K562 (cell line): Measurements from ENCODE around the gene LRRC9. TPM values are rescaled to one million over a fixed set of nuclear protein-coding genes. Genes with fewer than 3 reads are reported as not detected.

ENCODE experiments used
- ATAC-seq: fragments of 200-7000 bp; cut with Tn5 transposase; 3 replicates; pipeline ENCODE4 v1.9.1; 2020; ENCODE audit warnings: moderate library complexity
- BruUV-seq: library from RNA; stranded (reverse); fragments of 400-500 nt; replicated peaks from 2 replicates; lab custom pipeline; 2021; lab: Mats Ljungman, UMichigan
- CTCF ChIA-PET: fragments of 300-600 bp; formaldehyde crosslinking; extraction: SDS; loops from one replicate; lab custom pipeline; 2021; ENCODE audit warnings: low intra/inter-chr PET ratio; lab: Yijun Ruan, JAX
- POLR2A ChIA-PET: fragments of 300-600, 350-650 bp; sonication (Branson Sonifier 250); formaldehyde crosslinking; extraction: SDS; loops from one replicate; lab custom pipeline; 2021; ENCODE audit warnings: antibody characterized with exemption, inconsistent platforms; lab: Yijun Ruan, JAX
- DNase-seq, 4 experiments: peaks; one replicate each; pipeline versions ENCODE4 v3.0.0 to v3.0.0-alpha.2; 2011 to 2018; ENCODE audit warnings: low spot score in 3 of 4, mixed read lengths in 3 of 4; ENCODE audit errors: extremely low read depth in 1 of 4
- FAIRE-seq: peaks from 2 replicates; lab custom pipeline; 2011; peaks lifted over from hg19 to GRCh38; lab: Jason Lieb, UNC
- H2AFZ ChIP-seq: 2 replicates; pipeline ENCODE4 v1.6.0; 2011; ENCODE audit warnings: low read depth, low read length, control low read depth, inconsistent platforms
- H3K27ac ChIP-seq: fragments of 200-600 bp; 3 replicates; pipeline ENCODE4 v1.8.0; 2011; ENCODE audit warnings: low read depth, mild to moderate bottlenecking, control low read depth, inconsistent platforms, low read length, moderate library complexity, mixed read lengths; ENCODE audit errors: extremely low read depth
- H3K27me3 ChIP-seq, 2 experiments: fragments of 300-600 bp in 1 of 2; 2 replicates in 1 of 2; 3 replicates in 1 of 2; pipeline versions ENCODE4 v1.6.0 to v1.8.0; 2011; ENCODE audit warnings: inconsistent platforms in 2 of 2, low read length in 2 of 2, mild to moderate bottlenecking in 1 of 2, mixed read lengths in 1 of 2, moderate library complexity in 1 of 2; ENCODE audit not compliant: control insufficient read depth in 2 of 2, insufficient read depth in 2 of 2
- H3K36me3 ChIP-seq: fragments of 300-600 bp; 3 replicates; pipeline ENCODE4 v1.8.0; 2011; ENCODE audit warnings: mild to moderate bottlenecking, low read length, inconsistent platforms; ENCODE audit not compliant: control insufficient read depth, insufficient read depth
- H3K4me1 ChIP-seq, 2 experiments: fragments of 200-600 bp in 1 of 2; replicated peaks in 1 of 2; 2 replicates in 1 of 2; 3 replicates in 1 of 2; pipeline versions ENCODE4 v1.5.1 to v1.8.0; 2011; ENCODE audit warnings: inconsistent platforms in 2 of 2, low read length in 2 of 2, mild to moderate bottlenecking in 1 of 2, mixed read lengths in 1 of 2, moderate library complexity in 1 of 2; ENCODE audit not compliant: control insufficient read depth in 2 of 2, insufficient read depth in 2 of 2
- H3K4me2 ChIP-seq: 2 replicates; pipeline ENCODE4 v1.6.1; 2011; ENCODE audit warnings: low read length, control low read depth, inconsistent platforms, mixed read lengths; ENCODE audit not compliant: insufficient read depth
- H3K4me3 ChIP-seq: fragments of 200-600 bp; sonication (generic), shearing (Covaris generic); 2 replicates; pipeline ENCODE4 v1.5.1; 2016; ENCODE audit warnings: control low read depth, inconsistent platforms
- H3K79me2 ChIP-seq: fragments of 200-600 bp; 3 replicates; pipeline ENCODE4 v1.8.0; 2011; ENCODE audit warnings: low read length, inconsistent platforms; ENCODE audit not compliant: control insufficient read depth, insufficient read depth
- H3K9ac ChIP-seq, 2 experiments: 2 replicates each; pipeline versions ENCODE4 v1.6.0 to v1.6.1; 2011; ENCODE audit warnings: low read depth in 2 of 2, low read length in 2 of 2, control low read depth in 1 of 2, inconsistent platforms in 1 of 2, mild to moderate bottlenecking in 1 of 2, mixed read lengths in 1 of 2; ENCODE audit not compliant: insufficient read depth in 1 of 2
- H3K9me1 ChIP-seq: one replicate; pipeline ENCODE4 v1.6.0; 2011; ENCODE audit warnings: inconsistent platforms, mild to moderate bottlenecking, low read length, moderate library complexity; ENCODE audit not compliant: control insufficient read depth, insufficient read depth
- H3K9me3 ChIP-seq: replicated peaks from 2 replicates; pipeline ENCODE4 v1.5.1; 2011; ENCODE audit warnings: low read depth, low read length, inconsistent platforms; ENCODE audit not compliant: control insufficient read depth, insufficient read depth
- H4K20me1 ChIP-seq: replicated peaks from 2 replicates; pipeline ENCODE4 v1.6.1; 2011; ENCODE audit warnings: low read length, inconsistent platforms, mixed read lengths; ENCODE audit not compliant: control insufficient read depth, insufficient read depth
- BRD4 ChIP-seq: fragments of 200-600 bp; sonication (generic); IDR thresholded peaks from 2 replicates; pipeline ENCODE4 v1.6.1; 2017; ENCODE audit warnings: inconsistent platforms
- CLOCK ChIP-seq: fragments of 250-450 bp; sonication (Bioruptor Pico); IDR thresholded peaks from 2 replicates; pipeline ENCODE4 v1.4.0; 2020; ENCODE audit warnings: mild to moderate bottlenecking, moderate library complexity, borderline replicate concordance
- ESRRA ChIP-seq: fragments of 450-650 bp; IDR thresholded peaks from 2 replicates; pipeline ENCODE4 v1.6.1; 2014; ENCODE audit warnings: low read depth, mild to moderate bottlenecking, moderate library complexity, borderline replicate concordance
- NCOA2 ChIP-seq, 2 experiments: fragments of 450-650 bp; IDR thresholded peaks; 2 replicates each; pipeline ENCODE4 v1.6.1; 2018; ENCODE audit warnings: mild to moderate bottlenecking in 2 of 2, moderate library complexity in 1 of 2; ENCODE audit not compliant: partially characterized antibody in 2 of 2
- RREB1 ChIP-seq: fragments of 250-450 bp; sonication (Bioruptor Pico); IDR thresholded peaks from 2 replicates; pipeline ENCODE4 v1.4.0; 2020
- SP1 ChIP-seq: sonication (generic); formaldehyde crosslinking; IDR thresholded peaks from 2 replicates; pipeline ENCODE4 v1.8.1; 2022; ENCODE audit warnings: mild to moderate bottlenecking, missing genetic modification reagents
- SRSF9 ChIP-seq: fragments of 200-400 bp; formaldehyde crosslinking; IDR thresholded peaks from 2 replicates; pipeline ENCODE4 v1.6.1; 2017; ENCODE audit warnings: low read depth, low read length, borderline replicate concordance
- TAF15 ChIP-seq: fragments of 200-400 bp; formaldehyde crosslinking; IDR thresholded peaks from 2 replicates; pipeline ENCODE4 v1.6.1; 2017; ENCODE audit warnings: mild to moderate bottlenecking, low read depth, low read length, moderate library complexity
- ZFP30 ChIP-seq: fragments of 250-450 bp; sonication (Bioruptor Pico); IDR thresholded peaks from 2 replicates; pipeline ENCODE4 v1.8.0; 2022; ENCODE audit warnings: moderate library complexity, mild to moderate bottlenecking, inconsistent platforms, borderline replicate concordance
- ZFP36 ChIP-seq: fragments of 150-350 bp; IDR thresholded peaks from 2 replicates; pipeline ENCODE4 v1.6.1; 2018; ENCODE audit warnings: low read length, low read depth; ENCODE audit not compliant: partially characterized antibody
- ZNF146 ChIP-seq: IDR thresholded peaks from one replicate; pipeline ENCODE4 v1.6.1; 2018; ENCODE audit warnings: missing compliant biosample characterization; ENCODE audit not compliant: unreplicated experiment
- ZNF717 ChIP-seq: fragments of 250-450 bp; sonication (Bioruptor Pico); IDR thresholded peaks from 2 replicates; pipeline ENCODE4 v1.5.0; 2021
- WGBS: fragments of 100-300 bp; shearing (Covaris generic); methylation state at CpG from one replicate; pipeline ENCODE4 v1.1.6; 2016; ENCODE audit warnings: low coverage, mixed read lengths; ENCODE audit not compliant: insufficient coverage; ENCODE audit errors: missing lambda C conversion rate; 5-methylcytosine and 5-hydroxymethylcytosine counted together
- in situ Hi-C: fragments of 300-500 bp; cut with MboI; formaldehyde crosslinking; loops from 4 replicates; pipeline ENCODE4 v1.15.0; 2018; ENCODE audit warnings: inconsistent platforms, mixed read lengths
- intact Hi-C: fragments of 100-400 bp; cut with micrococcal nuclease; formaldehyde crosslinking; loops from 2 replicates; pipeline ENCODE4 v1.14.2; 2022
- polyA plus RNA-seq, 8 experiments: library from polyadenylated mRNA; depleted of rRNA in 4 of 8; stranded (reverse) in 5 of 8; unstranded in 3 of 8; fragments of >200 nt; fragmentation: Nextera tagmentation in 2 of 8; fragmentation: Illumina TruSeq in 1 of 8; extraction: Ambion mirVana in 2 of 8; extraction: Trizol in 1 of 8; gene quantifications; 2 replicates each; pipeline versions ENCODE4 v1.2.1 to v1.2.3, GENCODE V29; 2011 to 2014; ENCODE audit warnings: inconsistent platforms in 1 of 8, missing spikeins in 1 of 8
- total RNA-seq, 7 experiments: library from RNA; depleted of rRNA in 6 of 7; stranded (reverse); fragments of >200 nt in 6 of 7; fragmentation: Illumina TruSeq in 2 of 7; extraction: Trizol in 2 of 7; gene quantifications; 2 replicates each; pipeline versions ENCODE4 v1.2.1 to v1.2.3, GENCODE V29; 2011 to 2021; ENCODE audit warnings: low replicate concordance in 1 of 7
- TF ChIP-seq, protein P1 (sequence below): IDR thresholded peaks from 2 replicates; pipeline ENCODE4 v1.6.1; 2016; ENCODE audit warnings: missing genetic modification characterization, missing compliant biosample characterization

Gene LRRC9
- total and polyA plus RNA-seq, 9 of the 15 experiments (the other 6 are each of a cell fraction or from before 2014, with no cell fraction given) = not detected

DNA sequence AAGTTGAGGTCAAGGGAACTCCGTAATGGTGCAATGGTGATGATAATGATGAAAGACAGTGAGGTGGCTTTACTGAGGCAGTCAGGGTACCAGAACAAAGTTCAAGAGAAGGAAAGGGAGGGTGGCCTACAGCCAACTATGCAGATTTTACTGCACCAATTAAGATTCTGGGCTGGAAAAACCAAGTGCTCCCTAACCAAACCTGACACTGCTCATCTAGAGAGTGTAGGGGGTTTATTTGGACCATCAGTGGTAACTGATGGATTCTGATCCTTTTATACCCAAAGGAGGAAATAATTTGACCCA lies 387 bp downstream of the LRRC9 start:
- intact Hi-C loops (no loop called here), in situ Hi-C loops (no loop called here)
- Histone ChIP-seq H3K36me3 (no peaks in the 10 kb centered on the region), H3K9ac (no peak overlapping the region), H3K9me1 (no peaks in the 10 kb centered on the region), H4K20me1 (no peaks in the 10 kb centered on the region), H3K9me3 (no peaks in the 10 kb centered on the region), H3K27ac (no peak overlapping the region), H3K4me1 (peaks cover 0 to 6% of the 10 kb centered on the region in 2 experiments; a peak in 3 of 5 replicates), H3K4me3 (no peak overlapping the region), H3K4me2 (no peak overlapping the region), H2AFZ (no peak overlapping the region), H3K79me2 (no peaks in the 10 kb centered on the region), H3K27me3 (peaks cover 0 to 4% of the 10 kb centered on the region in 2 experiments; a peak in 3 of 5 replicates)
- FAIRE-seq = no peak
- ChIA-PET POLR2A (interaction anchor here (0.6 kb wide), 1 partner anchor 232 kb away, joined by 3 read pairs; no protein-coding TSS in a partner anchor), CTCF (no interaction called here)
- no TSS peak for BruUV-seq
- TF ChIP-seq ZFP30 (CRISPR knock-in tag) (no peak), NCOA2 (IDR thresholded peaks at IDR 0.05; ENCODE audit: partially characterized antibody in 2 of 2) (no peak), ZNF717 (CRISPR knock-in tag) (no peak), ZFP36 (no peak), SRSF9 (no peak), ESRRA (no peak), BRD4 (no peak), SP1 (CRISPR knock-in tag) (no peak), RREB1 (CRISPR knock-in tag) (no peak), ZNF146 (CRISPR knock-in tag) (no peak), TAF15 (no peak), CLOCK (CRISPR knock-in tag) (no peak)
- TF ChIP-seq, protein P1, sequence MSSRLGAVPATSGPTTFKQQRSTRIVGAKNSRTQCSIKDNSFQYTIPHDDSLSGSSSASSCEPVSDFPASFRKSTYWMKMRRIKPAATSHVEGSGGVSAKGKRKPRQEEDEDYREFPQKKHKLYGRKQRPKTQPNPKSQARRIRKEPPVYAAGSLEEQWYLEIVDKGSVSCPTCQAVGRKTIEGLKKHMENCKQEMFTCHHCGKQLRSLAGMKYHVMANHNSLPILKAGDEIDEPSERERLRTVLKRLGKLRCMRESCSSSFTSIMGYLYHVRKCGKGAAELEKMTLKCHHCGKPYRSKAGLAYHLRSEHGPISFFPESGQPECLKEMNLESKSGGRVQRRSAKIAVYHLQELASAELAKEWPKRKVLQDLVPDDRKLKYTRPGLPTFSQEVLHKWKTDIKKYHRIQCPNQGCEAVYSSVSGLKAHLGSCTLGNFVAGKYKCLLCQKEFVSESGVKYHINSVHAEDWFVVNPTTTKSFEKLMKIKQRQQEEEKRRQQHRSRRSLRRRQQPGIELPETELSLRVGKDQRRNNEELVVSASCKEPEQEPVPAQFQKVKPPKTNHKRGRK = no peak
- ATAC-seq = no peak
- DNase-seq = no peak
- WGBS = no CpG with 5 or more reads among the region's 1 CpG
